Ascending aorta (tissue), 2 donors: Measurements from ENCODE around the gene HAUS1. TPM values are rescaled to one million over a fixed set of nuclear protein-coding genes. Genes with fewer than 3 reads are reported as not detected.
A peak's percentile ranks its signal among the peaks of the same experiment; 100 is the strongest.

Experiments used
- DNase-seq, 2 donors: peaks; one replicate each; pipeline ENCODE4 v3.0.0-alpha.2; 2019; ENCODE audit warnings: low spot score in 2 of 2
- H3K27ac ChIP-seq, 2 donors: fragments of 200-600 bp; sonication (generic); one replicate each; pipeline ENCODE4 v1.5.1; 2016 to 2017; ENCODE audit warnings: mild to moderate bottlenecking in 1 of 2
- H3K27me3 ChIP-seq: fragments of 200-600 bp; sonication (generic); one replicate; pipeline ENCODE4 v1.5.1; 2017
- H3K36me3 ChIP-seq, 2 donors: fragments of 200-600 bp; sonication (generic); one replicate each; pipeline ENCODE4 v1.5.1; 2016
- H3K4me1 ChIP-seq, 2 donors: fragments of 200-600 bp; sonication (generic); one replicate each; pipeline ENCODE4 v1.5.1; 2016 to 2017; ENCODE audit warnings: mild to moderate bottlenecking in 1 of 2
- H3K4me3 ChIP-seq, 2 donors: fragments of 200-600 bp; sonication (generic); one replicate each; pipeline ENCODE4 v1.5.1; 2016 to 2017; ENCODE audit warnings: mild to moderate bottlenecking in 1 of 2
- H3K9me3 ChIP-seq, 2 donors: fragments of 200-600 bp; sonication (generic); one replicate each; pipeline ENCODE4 v1.5.1; 2016
- CTCF ChIP-seq, 3 experiments: fragments of 200-600 bp in 2 of 3; fragments of 450-650 bp in 1 of 3; sonication (generic) in 2 of 3; IDR thresholded peaks; one replicate each; pipeline ENCODE4 v1.5.1; 2016 to 2019; ENCODE audit warnings: antibody characterized with exemption in 3 of 3, mild to moderate bottlenecking in 1 of 3, moderate library complexity in 1 of 3
- intact Hi-C: fragments of 100-400 bp; cut with DNase I; formaldehyde crosslinking; loops from one replicate; pipeline ENCODE4 v1.15.1; 2023
- total RNA-seq: library from RNA; depleted of rRNA; stranded (reverse); fragments of >200 nt; gene quantifications from one replicate; pipeline ENCODE4 v1.1.0, GENCODE V29; 2016

Gene HAUS1
- total RNA-seq, result 5.0 TPM

- intact Hi-C loops, result loop anchor here (10.0 kb wide), 1 partner anchor 1050 kb away; the partner anchor contains the start of gene HDHD2
- Histone ChIP-seq H3K27ac (peak within 1 kb of the TSS; percentile 73 to 79), H3K4me3 (peak within 1 kb of the TSS; percentile 72 to 89), H3K27me3 (no peaks in the 10 kb centered on the region), H3K4me1 (peaks cover 3 to 4% of the 10 kb centered on the region in 2 donors), H3K9me3 (no peaks in the 10 kb centered on the region), H3K36me3 (peaks cover 3 to 4% of the 10 kb centered on the region in 2 donors)
- DNase-seq, result peak; percentile 63 to 95
- TF ChIP-seq CTCF (IDR thresholded peaks at IDR 0.05), result no peak
Measured at GRCh38 chr18:46104128-46104911, at the start of gene HAUS1. TSS of gene HAUS1 (plus strand) at chr18:46104385. CDS start at chr18:46104412, 27 bp downstream.

DNA sequence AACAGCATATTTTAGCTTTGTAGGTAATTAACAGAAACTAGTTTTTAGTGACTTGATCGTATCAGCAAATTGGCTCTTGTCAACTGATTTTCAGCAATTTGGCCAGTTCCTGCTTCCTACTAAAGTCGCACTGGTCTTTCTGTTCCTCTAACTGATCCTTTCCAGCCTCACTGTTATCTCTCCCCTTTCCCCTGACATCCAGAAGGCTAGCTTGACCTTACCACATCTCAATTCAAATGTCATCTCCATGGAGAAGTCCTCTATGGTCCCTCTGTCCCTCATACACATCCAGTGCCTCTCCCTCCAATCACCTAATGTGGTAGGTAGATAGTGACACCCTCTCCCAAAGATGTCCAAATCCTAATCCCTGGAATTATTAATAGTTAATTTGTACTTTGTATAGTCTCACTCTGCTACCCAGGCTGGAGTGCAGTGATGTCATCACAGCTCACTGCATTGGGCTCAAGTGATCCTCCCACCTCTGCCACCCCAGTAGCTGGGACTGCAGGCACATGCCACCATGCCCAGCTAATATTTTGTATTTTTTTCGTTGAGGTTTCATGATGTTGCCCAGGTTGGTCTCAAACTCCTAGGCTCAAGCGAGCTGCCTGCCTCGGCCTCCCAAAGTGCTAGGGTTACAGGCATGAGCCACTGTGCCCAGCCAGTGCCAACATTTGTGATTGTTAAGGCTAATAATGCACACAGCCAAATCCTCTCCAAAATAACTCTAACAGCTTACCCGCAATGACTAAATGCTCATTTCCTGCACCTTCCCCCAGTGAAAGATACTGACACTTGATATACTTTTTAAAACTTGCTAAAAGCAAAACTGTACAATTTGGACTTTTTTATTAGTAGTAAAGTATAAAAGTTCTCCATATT lies 49.0 kb upstream of the HAUS1 start:
- Histone ChIP-seq H3K27me3 (no peaks in the 10 kb centered on the region), H3K27ac (no peak overlapping the region), H3K4me1 (peaks cover 0 to 7% of the 10 kb centered on the region in 2 donors), H3K9me3 (no peaks in the 10 kb centered on the region), H3K4me3 (no peak overlapping the region), H3K36me3 (no peaks in the 10 kb centered on the region)
- DNase-seq, result no peak
- intact Hi-C loops, result no loop called here
- no peak for TF ChIP-seq CTCF (IDR thresholded peaks at IDR 0.05)

GRCh38 chr18:46055838-46056230 lies 48.4 kb upstream of the HAUS1 start:
- Histone ChIP-seq H3K27me3 (no peaks in the 10 kb centered on the region), H3K4me1 (peaks cover 0 to 7% of the 10 kb centered on the region in 2 donors), H3K27ac (no peak overlapping the region), H3K4me3 (no peak overlapping the region), H3K36me3 (no peaks in the 10 kb centered on the region), H3K9me3 (no peaks in the 10 kb centered on the region)
- intact Hi-C loops, result no loop called here
- no peak for DNase-seq
- no peak for TF ChIP-seq CTCF (IDR thresholded peaks at IDR 0.05)

- Histone ChIP-seq H3K4me3 (no peak overlapping the region), H3K27me3 (no peaks in the 10 kb centered on the region), H3K36me3 (no peaks in the 10 kb centered on the region), H3K9me3 (no peaks in the 10 kb centered on the region), H3K4me1 (no peaks in the 10 kb centered on the region), H3K27ac (no peak overlapping the region)
- no peak for DNase-seq
- no peak for TF ChIP-seq CTCF (IDR thresholded peaks at IDR 0.05)
- intact Hi-C loops, result no loop called here
Measured at GRCh38 chr18:46060359-46060841, 43.8 kb upstream of the HAUS1 start.

DNA sequence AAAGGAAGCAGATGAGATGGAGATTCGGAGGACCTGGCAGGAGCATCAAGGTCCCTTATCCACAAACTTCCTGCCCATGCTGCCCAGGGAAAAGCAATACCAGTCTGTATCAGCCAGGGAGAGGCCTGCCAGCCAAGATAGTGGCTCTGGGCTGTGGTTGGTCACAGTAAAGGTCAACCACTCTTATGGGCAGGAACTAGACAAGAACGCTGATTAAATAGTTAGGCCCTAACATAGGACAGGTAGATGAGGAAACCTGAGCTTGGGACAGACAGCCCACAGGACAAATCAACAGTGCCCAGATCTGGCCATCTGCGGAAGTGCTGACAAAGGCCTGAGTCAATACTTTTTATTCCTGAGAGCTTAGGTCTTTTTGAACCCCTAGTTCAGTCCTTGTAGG lies 42.8 kb upstream of the HAUS1 start:
- no peak for TF ChIP-seq CTCF (IDR thresholded peaks at IDR 0.05)
- intact Hi-C loops, result no loop called here
- no peak for DNase-seq
- Histone ChIP-seq H3K27ac (no peak overlapping the region), H3K27me3 (no peaks in the 10 kb centered on the region), H3K9me3 (no peaks in the 10 kb centered on the region), H3K4me1 (no peaks in the 10 kb centered on the region), H3K4me3 (no peak overlapping the region), H3K36me3 (no peaks in the 10 kb centered on the region)
